Chondrocyte (in vitro differentiated cells): Measurements from ENCODE around the gene COLEC11. TPM values are rescaled to one million over a fixed set of nuclear protein-coding genes. Genes with fewer than 3 reads are reported as not detected.

Source experiments
- DNase-seq: peaks from one replicate; pipeline ENCODE4 v3.0.0; 2021; ENCODE audit warnings: mixed read lengths, low spot score
- H3K27ac Mint-ChIP-seq: one replicate; pipeline ENCODE4 v1.8.0; 2021; ENCODE audit warnings: mild to moderate bottlenecking, moderate library complexity, mixed read lengths; ENCODE audit not compliant: unreplicated experiment
- H3K27me3 Mint-ChIP-seq: 2 replicates; pipeline ENCODE4 v1.8.0; 2021; ENCODE audit warnings: low read depth, mixed read lengths
- H3K36me3 Mint-ChIP-seq: 2 replicates; pipeline ENCODE4 v1.8.0; 2021; ENCODE audit warnings: low read depth, mixed read lengths
- H3K4me1 Mint-ChIP-seq: 2 replicates; pipeline ENCODE4 v1.8.0; 2021; ENCODE audit warnings: low read depth, mild to moderate bottlenecking, mixed read lengths
- H3K4me3 Mint-ChIP-seq: one replicate; pipeline ENCODE4 v1.8.0; 2021; ENCODE audit warnings: mild to moderate bottlenecking, moderate library complexity, mixed read lengths; ENCODE audit not compliant: unreplicated experiment
- H3K9me3 Mint-ChIP-seq: 2 replicates; pipeline ENCODE4 v1.8.0; 2021; ENCODE audit warnings: low read depth, mixed read lengths
- total RNA-seq: library from RNA; stranded (reverse); gene quantifications from 3 replicates; pipeline ENCODE4 v1.2.1, GENCODE V29; 2021
- TF ChIP-seq, protein P1 (sequence below): fragments of 200-600 bp; sonication (generic); IDR thresholded peaks from 2 replicates; pipeline ENCODE4 v1.5.0; 2021; ENCODE audit warnings: antibody characterized with exemption, mild to moderate bottlenecking, moderate library complexity

Gene COLEC11
- total RNA-seq, 1 donor from 2014 or later = not detected

DNA sequence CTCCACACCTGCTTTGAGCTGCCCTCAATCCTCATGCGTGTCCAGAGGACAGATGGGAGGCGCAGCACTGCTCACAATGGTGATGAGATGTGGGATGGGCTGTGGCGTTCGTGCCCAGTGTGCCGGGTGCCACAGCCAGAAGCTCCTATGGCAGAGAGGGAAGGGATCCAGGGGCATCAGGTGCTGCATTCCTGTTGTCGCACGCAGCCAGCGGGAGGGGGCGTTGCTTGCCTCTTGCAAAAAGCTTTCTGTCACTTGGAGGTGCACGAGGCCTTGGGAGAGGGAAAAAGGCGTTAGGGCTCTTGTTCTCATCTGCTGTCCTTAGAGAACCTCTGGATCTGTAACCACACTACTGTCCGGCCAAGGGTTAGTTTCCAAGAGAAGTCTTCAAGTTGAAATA, 33.9 kb downstream of the COLEC11 start:
- TF ChIP-seq, protein P1, sequence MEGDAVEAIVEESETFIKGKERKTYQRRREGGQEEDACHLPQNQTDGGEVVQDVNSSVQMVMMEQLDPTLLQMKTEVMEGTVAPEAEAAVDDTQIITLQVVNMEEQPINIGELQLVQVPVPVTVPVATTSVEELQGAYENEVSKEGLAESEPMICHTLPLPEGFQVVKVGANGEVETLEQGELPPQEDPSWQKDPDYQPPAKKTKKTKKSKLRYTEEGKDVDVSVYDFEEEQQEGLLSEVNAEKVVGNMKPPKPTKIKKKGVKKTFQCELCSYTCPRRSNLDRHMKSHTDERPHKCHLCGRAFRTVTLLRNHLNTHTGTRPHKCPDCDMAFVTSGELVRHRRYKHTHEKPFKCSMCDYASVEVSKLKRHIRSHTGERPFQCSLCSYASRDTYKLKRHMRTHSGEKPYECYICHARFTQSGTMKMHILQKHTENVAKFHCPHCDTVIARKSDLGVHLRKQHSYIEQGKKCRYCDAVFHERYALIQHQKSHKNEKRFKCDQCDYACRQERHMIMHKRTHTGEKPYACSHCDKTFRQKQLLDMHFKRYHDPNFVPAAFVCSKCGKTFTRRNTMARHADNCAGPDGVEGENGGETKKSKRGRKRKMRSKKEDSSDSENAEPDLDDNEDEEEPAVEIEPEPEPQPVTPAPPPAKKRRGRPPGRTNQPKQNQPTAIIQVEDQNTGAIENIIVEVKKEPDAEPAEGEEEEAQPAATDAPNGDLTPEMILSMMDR = no peak
- no peaks in the 10 kb centered on the region for H3K36me3 Mint-ChIP-seq
- H3K4me3 Mint-ChIP-seq = no peak overlapping the region
- no peak overlapping the region for H3K27ac Mint-ChIP-seq
- H3K9me3 Mint-ChIP-seq = no peaks in the 10 kb centered on the region
- no peaks in the 10 kb centered on the region for H3K4me1 Mint-ChIP-seq
- DNase-seq = peak; percentile 36
- H3K27me3 Mint-ChIP-seq = peaks cover 6% of the 10 kb centered on the region

DNA sequence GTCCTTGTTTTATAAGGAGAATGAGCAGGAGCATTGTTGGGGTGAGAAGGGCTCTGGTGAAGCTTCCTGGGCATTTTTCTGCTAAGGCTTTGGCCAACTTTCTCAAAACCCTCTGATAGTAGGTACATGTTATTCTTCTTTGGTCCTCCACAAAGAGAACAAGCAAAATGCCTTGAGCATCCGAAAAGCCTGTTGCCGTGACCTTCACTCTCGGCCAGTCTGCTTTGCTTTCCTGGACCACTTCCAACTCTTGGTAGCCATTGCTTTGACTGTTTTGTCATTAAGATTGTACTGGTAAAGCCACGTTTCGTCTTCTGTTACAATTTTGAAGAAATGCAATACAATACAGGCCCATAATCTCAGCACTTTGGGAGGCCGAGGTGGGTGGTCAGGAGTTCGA, 35.7 kb downstream of the COLEC11 start:
- H3K9me3 Mint-ChIP-seq = no peaks in the 10 kb centered on the region
- H3K27me3 Mint-ChIP-seq = peaks cover 15% of the 10 kb centered on the region
- TF ChIP-seq, protein P1 = no peak
- no peak overlapping the region for H3K27ac Mint-ChIP-seq
- H3K4me3 Mint-ChIP-seq = no peak overlapping the region
- no peaks in the 10 kb centered on the region for H3K36me3 Mint-ChIP-seq
- H3K4me1 Mint-ChIP-seq = no peaks in the 10 kb centered on the region
- DNase-seq = no peak

DNA sequence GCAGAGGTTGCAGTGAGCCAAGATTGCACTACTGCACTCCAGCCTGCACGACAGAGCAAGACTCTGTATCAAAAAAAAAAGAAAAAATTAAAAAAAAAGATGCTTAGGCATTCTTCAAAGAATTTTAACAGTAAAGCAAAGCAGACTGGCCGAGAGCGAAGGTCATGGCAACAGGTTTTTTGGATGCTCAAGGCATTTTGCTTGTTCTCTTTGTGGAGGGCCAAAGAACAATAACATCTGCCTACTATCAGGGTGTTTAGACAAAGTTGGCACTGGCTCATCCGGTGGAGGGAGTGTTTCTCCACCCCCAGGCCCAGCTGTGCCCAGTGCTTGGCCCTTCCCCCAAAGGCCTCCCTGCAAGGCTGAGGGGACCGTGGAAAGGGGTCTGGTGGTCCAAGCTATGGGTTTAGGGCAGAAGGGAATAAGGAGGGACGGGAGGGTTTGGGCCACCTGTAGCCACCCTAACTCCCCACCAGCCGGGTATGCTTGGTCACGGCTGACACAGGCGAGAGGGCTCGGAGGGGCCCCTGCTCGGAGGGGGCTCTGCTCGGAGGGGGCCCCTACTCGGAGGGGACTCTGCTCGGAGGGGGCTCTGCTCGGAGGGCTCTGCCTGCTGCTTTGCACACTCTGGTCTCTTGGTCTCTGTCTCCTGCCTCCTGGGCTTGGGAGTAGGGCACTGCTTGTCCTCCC, 36.4 kb downstream of the COLEC11 start:
- Mint-ChIP-seq H3K4me3 (no peak overlapping the region), H3K27me3 (peaks cover 20% of the 10 kb centered on the region), H3K4me1 (no peaks in the 10 kb centered on the region), H3K9me3 (no peaks in the 10 kb centered on the region), H3K36me3 (no peaks in the 10 kb centered on the region), H3K27ac (no peak overlapping the region)
- peak; percentile 82 for DNase-seq
- TF ChIP-seq, protein P1 = no peak

DNA sequence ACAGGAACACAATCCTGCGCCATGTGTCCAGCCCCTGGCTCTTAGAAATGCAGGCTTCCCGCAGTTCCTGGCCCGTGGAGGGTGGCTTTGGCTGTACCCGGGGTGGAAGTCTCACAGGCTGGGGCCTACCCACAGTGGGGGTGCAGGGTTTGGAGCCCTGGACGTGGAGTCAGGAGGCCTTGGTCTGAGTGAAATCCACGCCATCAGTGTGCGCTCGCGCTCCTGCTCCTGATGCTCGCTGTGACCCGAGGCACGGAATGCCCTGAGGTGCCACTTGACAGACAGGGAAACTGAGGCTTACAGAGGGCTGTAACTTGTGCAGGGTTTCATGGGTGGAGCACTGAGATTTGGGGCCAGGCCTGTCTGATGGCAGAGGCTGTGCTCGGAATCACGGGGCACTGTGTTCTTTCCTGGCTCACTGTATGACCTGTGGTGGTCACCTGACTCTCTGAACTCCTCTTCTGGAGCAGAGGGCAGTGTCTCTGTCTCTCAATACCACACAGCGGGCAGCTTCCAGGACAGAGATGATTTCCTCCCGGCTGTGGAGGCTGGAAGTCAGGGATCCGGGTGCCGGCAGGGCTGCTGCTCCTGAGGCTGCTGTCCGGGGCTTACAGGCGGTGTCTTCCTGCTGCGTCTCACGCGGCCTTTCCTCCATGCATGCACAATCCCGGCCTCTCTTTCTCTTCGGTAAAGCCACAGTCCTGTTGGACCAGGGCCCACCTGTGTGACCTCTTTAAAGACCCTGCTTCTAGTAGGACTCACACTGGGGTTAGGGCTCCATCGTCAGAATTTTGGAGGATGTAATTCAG, 37.1 kb downstream of the COLEC11 start:
- H3K27me3 Mint-ChIP-seq = peaks cover 26% of the 10 kb centered on the region
- no peaks in the 10 kb centered on the region for H3K36me3 Mint-ChIP-seq
- no peaks in the 10 kb centered on the region for H3K9me3 Mint-ChIP-seq
- H3K27ac Mint-ChIP-seq = no peak overlapping the region
- H3K4me1 Mint-ChIP-seq = no peaks in the 10 kb centered on the region
- TF ChIP-seq, protein P1 = no peak
- peak; percentile 71 for DNase-seq
- no peak overlapping the region for H3K4me3 Mint-ChIP-seq

DNA sequence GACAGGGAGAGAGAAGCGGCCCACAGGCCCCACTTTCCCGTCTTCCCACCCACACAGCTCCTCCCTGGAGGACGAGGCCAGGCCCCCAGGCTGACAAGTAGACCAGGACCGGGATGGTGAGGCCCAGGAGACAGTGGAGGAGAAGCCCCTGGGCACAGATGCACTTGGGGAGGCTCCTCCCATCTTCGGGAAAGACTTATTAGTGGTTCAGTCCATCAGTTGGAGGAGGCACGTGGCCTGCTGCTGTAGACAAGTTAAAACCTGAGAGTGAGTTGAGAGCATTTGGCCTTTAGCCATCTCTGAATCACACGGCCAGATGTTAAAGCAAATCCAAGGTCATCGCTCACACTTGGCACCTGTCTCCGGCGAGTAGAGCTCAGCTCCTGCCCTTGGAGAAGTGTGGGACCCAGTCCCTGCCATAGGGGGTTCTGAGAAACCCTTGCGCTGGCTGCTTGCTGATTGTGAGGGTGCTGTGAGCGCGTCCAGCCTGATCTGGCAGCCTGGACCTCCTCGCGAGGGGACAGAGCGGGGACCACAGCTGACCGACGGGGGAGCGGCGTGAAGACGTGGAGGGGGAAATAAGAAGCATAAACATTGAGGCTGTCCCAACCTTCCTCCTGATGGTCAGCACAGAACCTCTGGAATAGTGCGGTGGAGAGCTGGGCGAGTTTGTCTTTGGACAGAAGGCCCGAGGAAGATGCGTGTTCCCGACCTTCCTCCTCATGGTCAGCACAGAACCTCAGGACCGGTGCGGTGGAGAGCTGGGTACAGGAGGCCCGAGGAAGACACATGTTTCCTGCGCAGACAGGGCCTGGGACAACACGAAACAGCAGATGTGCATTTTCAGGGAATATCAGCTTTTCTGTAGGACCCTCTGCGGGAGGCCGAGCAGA, 38.4 kb downstream of the COLEC11 start:
- Mint-ChIP-seq H3K27me3 (peaks cover 33% of the 10 kb centered on the region), H3K27ac (no peak overlapping the region), H3K4me1 (no peaks in the 10 kb centered on the region), H3K36me3 (no peaks in the 10 kb centered on the region), H3K4me3 (no peak overlapping the region), H3K9me3 (no peaks in the 10 kb centered on the region)
- TF ChIP-seq, protein P1 = no peak
- DNase-seq = peak; percentile 72
